Spleen (tissue), 7 donors: Measurements from ENCODE around the gene ETNK1.

Experiments used
- POLR2A ChIP-seq, 3 donors: fragments of 450-650 bp; IDR thresholded peaks; one replicate each; pipeline ENCODE4 v1.5.1; 2017; ENCODE audit warnings: antibody characterized with exemption in 3 of 3, mild to moderate bottlenecking in 1 of 3
- POLR2AphosphoS5 ChIP-seq, 3 donors: sonication (generic); formaldehyde crosslinking; IDR thresholded peaks; one replicate each; pipeline ENCODE4 v1.5.1; 2017; ENCODE audit warnings: antibody characterized with exemption in 3 of 3
- TF ChIP-seq, protein P1 (sequence below), 11 experiments: fragments of 200-600 bp in 7 of 11; fragments of 450-650 bp in 4 of 11; sonication (generic) in 4 of 11; IDR thresholded peaks in 8 of 11; conservative IDR thresholded peaks in 3 of 11; 1 replicate in 7 of 11; 2 replicates in 4 of 11; pipeline versions ENCODE4 v1.4.0 to v1.8.0; 2016 to 2021; ENCODE audit warnings: antibody characterized with exemption in 11 of 11, inconsistent platforms in 4 of 11, mild to moderate bottlenecking in 1 of 11
- donor health status: DM: no; HTN: no; CAD: no; lungs with moderate emphysema.
- donor health status: DM: no; HTN: no; CAD: no.
- donor health status: DM: no; HTN: no; CAD: no.

DNA sequence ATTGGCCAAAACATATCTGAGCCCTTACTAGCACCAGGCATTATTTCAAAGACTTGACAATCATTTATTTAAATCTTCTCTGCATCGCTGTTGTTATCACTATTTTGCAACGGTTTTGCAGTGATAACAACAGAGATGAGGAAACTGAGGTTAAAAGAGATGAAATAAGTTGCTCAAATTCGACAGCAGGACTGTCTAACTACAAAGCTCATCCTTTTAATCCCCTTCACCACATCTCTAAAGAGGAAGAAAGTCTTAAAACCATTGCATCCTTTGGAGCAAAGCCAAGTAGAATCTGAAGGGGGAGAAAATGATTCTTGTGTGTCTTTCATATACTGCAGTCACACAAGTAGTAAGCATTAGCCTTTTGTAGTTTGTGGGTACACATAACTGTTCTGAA lies 14.8 kb upstream of the ETNK1 start:
- TF ChIP-seq, protein P1, sequence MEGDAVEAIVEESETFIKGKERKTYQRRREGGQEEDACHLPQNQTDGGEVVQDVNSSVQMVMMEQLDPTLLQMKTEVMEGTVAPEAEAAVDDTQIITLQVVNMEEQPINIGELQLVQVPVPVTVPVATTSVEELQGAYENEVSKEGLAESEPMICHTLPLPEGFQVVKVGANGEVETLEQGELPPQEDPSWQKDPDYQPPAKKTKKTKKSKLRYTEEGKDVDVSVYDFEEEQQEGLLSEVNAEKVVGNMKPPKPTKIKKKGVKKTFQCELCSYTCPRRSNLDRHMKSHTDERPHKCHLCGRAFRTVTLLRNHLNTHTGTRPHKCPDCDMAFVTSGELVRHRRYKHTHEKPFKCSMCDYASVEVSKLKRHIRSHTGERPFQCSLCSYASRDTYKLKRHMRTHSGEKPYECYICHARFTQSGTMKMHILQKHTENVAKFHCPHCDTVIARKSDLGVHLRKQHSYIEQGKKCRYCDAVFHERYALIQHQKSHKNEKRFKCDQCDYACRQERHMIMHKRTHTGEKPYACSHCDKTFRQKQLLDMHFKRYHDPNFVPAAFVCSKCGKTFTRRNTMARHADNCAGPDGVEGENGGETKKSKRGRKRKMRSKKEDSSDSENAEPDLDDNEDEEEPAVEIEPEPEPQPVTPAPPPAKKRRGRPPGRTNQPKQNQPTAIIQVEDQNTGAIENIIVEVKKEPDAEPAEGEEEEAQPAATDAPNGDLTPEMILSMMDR (IDR thresholded peaks at IDR 0.05 in 8 of 11, conservative IDR thresholded peaks at IDR 0.05 in 3 of 11), result no peak
- TF ChIP-seq POLR2A (IDR thresholded peaks at IDR 0.05) (no peak), POLR2AphosphoS5 (IDR thresholded peaks at IDR 0.05) (no peak)
